ENCODE measurements around the gene SLC25A30. TPM values are rescaled to one million over a fixed set of nuclear protein-coding genes. Genes with fewer than 3 reads are reported as not detected.

The SLC25A30 gene
- total and polyA plus RNA-seq, 2 of the 13 experiments (the other 11 are each of a cell fraction or from before 2014, with no cell fraction given): 19.6 to 22.5 TPM

DNA sequence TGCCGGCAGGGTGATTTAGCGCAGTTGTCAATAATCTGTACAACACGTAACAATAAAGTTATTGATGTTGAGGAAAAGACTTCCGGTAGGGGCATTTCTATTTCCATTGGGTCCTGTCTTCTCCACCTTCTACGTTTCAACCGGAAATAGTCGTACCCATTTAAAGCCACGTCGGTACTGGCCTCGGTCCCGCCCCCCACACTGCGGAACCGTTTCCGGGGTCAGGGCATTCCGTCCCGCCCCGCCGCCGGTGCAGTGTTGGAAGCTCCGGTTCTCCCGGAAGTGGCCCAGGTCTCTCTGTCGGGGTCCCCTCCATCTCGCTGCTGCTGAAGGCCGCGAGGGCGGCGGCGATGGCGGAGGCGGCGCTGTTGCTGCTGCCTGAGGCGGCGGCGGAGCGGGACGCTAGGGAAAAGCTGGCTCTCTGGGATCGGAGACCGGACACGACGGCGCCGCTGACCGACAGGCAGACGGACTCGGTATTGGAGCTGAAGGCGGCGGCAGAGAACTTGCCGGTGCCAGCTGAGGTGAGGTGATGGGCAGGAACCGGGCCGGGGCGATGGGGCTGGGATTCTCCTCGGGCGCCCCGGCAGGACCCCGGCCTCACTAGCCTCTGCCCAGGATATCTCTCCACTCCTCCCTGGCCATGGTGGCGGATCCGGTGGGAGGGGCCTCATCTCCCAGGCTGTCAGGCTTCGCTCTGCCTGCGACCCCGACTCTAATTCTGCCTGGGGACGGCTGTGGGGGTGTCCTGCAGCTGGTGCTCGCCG lies 46.7 kb upstream of the SLC25A30 start, which contains the start of gene COG3 (continued):
- TF ChIP-seq, protein P1, sequence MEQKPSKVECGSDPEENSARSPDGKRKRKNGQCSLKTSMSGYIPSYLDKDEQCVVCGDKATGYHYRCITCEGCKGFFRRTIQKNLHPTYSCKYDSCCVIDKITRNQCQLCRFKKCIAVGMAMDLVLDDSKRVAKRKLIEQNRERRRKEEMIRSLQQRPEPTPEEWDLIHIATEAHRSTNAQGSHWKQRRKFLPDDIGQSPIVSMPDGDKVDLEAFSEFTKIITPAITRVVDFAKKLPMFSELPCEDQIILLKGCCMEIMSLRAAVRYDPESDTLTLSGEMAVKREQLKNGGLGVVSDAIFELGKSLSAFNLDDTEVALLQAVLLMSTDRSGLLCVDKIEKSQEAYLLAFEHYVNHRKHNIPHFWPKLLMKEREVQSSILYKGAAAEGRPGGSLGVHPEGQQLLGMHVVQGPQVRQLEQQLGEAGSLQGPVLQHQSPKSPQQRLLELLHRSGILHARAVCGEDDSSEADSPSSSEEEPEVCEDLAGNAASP (CRISPR knock-in tag; IDR thresholded peaks at IDR 0.05; ENCODE audit: borderline replicate concordance): peak; percentile 7; the same call in 1 of the 2 replicates
- peak; percentile 70 for TF ChIP-seq MED1 (CRISPR knock-in tag; IDR thresholded peaks at IDR 0.05)
- no peak for TF ChIP-seq HNRNPK (IDR thresholded peaks at IDR 0.05; ENCODE audit: low read depth, low read length, poor library complexity, severe bottlenecking)
- TF ChIP-seq LCORL (IDR thresholded peaks at IDR 0.05): no peak
- TF ChIP-seq LCORL (CRISPR knock-in tag; IDR thresholded peaks at IDR 0.05): peak; percentile 56; the same call in 1 of the 2 replicates
- peak; percentile 81 for TF ChIP-seq SP5 (CRISPR knock-in tag; IDR thresholded peaks at IDR 0.05; ENCODE audit: borderline replicate concordance, low read depth)
- no peak for TF ChIP-seq GTF2F1 (IDR thresholded peaks at IDR 0.05; ENCODE audit: low read length)
- TF ChIP-seq, protein P2, sequence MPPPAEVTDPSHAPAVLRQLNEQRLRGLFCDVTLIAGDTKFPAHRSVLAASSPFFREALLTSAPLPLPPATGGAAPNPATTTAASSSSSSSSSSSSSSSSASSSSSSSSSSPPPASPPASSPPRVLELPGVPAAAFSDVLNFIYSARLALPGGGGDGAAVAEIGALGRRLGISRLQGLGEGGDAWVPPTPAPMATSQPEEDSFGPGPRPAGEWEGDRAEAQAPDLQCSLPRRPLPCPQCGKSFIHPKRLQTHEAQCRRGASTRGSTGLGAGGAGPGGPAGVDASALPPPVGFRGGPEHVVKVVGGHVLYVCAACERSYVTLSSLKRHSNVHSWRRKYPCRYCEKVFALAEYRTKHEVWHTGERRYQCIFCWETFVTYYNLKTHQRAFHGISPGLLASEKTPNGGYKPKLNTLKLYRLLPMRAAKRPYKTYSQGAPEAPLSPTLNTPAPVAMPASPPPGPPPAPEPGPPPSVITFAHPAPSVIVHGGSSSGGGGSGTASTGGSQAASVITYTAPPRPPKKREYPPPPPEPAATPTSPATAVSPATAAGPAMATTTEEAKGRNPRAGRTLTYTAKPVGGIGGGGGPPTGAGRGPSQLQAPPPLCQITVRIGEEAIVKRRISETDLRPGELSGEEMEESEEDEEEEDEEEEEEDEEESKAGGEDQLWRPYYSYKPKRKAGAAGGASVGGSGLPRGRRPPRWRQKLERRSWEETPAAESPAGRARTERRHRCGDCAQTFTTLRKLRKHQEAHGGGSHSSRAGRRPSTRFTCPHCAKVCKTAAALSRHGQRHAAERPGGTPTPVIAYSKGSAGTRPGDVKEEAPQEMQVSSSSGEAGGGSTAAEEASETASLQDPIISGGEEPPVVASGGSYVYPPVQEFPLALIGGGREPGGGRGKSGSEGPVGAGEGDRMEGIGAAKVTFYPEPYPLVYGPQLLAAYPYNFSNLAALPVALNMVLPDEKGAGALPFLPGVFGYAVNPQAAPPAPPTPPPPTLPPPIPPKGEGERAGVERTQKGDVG (CRISPR knock-in tag; IDR thresholded peaks at IDR 0.05; ENCODE audit: borderline replicate concordance): 0 out of 2 replicates have a peak, but pooled peaks have one; percentile 10
- TF ChIP-seq ZNF205 (CRISPR knock-in tag; IDR thresholded peaks at IDR 0.05): 0 out of 2 replicates have a peak, but pooled peaks have one; percentile 23
- peak; percentile 60; the same call in 1 of the 2 replicates for TF ChIP-seq GFI1 (CRISPR knock-in tag; IDR thresholded peaks at IDR 0.05; ENCODE audit: borderline replicate concordance)
- no peak for TF ChIP-seq ZNF468 (CRISPR knock-in tag; IDR thresholded peaks at IDR 0.05)
- TF ChIP-seq ZNF430 (CRISPR knock-in tag; IDR thresholded peaks at IDR 0.05): peak; percentile 85; the same call in 1 of the 2 replicates
- TF ChIP-seq MIXL1 (CRISPR knock-in tag; IDR thresholded peaks at IDR 0.05): peak; percentile 82
- TF ChIP-seq TAF15 (IDR thresholded peaks at IDR 0.05; ENCODE audit: low read depth, low read length, poor library complexity, severe bottlenecking): peak; percentile 51
- TF ChIP-seq CEBPG (CRISPR knock-in tag; IDR thresholded peaks at IDR 0.05): no peak; the same call in 1 of the 2 replicates
- TF ChIP-seq PPARG (CRISPR knock-in tag; conservative IDR thresholded peaks at IDR 0.05): no peak
- TF ChIP-seq ATF1 (CRISPR knock-in tag; IDR thresholded peaks at IDR 0.05): peak; percentile 90
- TF ChIP-seq ZSCAN12 (CRISPR knock-in tag; IDR thresholded peaks at IDR 0.05): no peak
- TF ChIP-seq POLR2AphosphoS2 (IDR thresholded peaks at IDR 0.05; ENCODE audit: low read depth, low read length): no peak
- peak; percentile 12; the same call in 1 of the 2 replicates for TF ChIP-seq RXRB (CRISPR knock-in tag; IDR thresholded peaks at IDR 0.05; ENCODE audit: borderline replicate concordance)
- TF ChIP-seq, protein P3, sequence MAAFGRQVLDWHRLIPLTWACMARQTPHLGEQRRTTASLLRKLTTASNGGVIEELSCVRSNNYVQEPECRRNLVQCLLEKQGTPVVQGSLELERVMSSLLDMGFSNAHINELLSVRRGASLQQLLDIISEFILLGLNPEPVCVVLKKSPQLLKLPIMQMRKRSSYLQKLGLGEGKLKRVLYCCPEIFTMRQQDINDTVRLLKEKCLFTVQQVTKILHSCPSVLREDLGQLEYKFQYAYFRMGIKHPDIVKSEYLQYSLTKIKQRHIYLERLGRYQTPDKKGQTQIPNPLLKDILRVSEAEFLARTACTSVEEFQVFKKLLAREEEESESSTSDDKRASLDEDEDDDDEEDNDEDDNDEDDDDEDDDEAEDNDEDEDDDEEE (CRISPR knock-in tag; IDR thresholded peaks at IDR 0.05): no peak
- TF ChIP-seq CEBPB (IDR thresholded peaks at IDR 0.05; ENCODE audit: borderline replicate concordance, low read depth, low read length): no peak
- TF ChIP-seq ZNF333 (CRISPR knock-in tag; IDR thresholded peaks at IDR 0.05; ENCODE audit: borderline replicate concordance): 0 out of 2 replicates have a peak, but pooled peaks have one; percentile 22
- no peak; the same call in 1 of the 2 replicates for TF ChIP-seq RAD21 (CRISPR knock-in tag; IDR thresholded peaks at IDR 0.05)
- 0 out of 2 replicates have a peak, but pooled peaks have one; percentile 20 for TF ChIP-seq ZNF180 (CRISPR knock-in tag; IDR thresholded peaks at IDR 0.05; ENCODE audit: borderline replicate concordance, low read depth)

Data from HepG2 (cell line).